ENCODE measurements around the gene UNC13A.

- TF ChIP-seq, protein P1, sequence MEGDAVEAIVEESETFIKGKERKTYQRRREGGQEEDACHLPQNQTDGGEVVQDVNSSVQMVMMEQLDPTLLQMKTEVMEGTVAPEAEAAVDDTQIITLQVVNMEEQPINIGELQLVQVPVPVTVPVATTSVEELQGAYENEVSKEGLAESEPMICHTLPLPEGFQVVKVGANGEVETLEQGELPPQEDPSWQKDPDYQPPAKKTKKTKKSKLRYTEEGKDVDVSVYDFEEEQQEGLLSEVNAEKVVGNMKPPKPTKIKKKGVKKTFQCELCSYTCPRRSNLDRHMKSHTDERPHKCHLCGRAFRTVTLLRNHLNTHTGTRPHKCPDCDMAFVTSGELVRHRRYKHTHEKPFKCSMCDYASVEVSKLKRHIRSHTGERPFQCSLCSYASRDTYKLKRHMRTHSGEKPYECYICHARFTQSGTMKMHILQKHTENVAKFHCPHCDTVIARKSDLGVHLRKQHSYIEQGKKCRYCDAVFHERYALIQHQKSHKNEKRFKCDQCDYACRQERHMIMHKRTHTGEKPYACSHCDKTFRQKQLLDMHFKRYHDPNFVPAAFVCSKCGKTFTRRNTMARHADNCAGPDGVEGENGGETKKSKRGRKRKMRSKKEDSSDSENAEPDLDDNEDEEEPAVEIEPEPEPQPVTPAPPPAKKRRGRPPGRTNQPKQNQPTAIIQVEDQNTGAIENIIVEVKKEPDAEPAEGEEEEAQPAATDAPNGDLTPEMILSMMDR (IDR thresholded peaks at IDR 0.05; ENCODE audit: extremely low read depth in 1 of 2, insufficient read depth in 1 of 2, low read depth in 1 of 2, low read length in 2 of 2) = no peak
- no peak for TF ChIP-seq POLR2A (IDR thresholded peaks at IDR 0.05; ENCODE audit: low read depth, low read length)
- TF ChIP-seq MAX (IDR thresholded peaks at IDR 0.05; ENCODE audit: insufficient read depth, insufficient read length) = no peak
- TF ChIP-seq JUN (IDR thresholded peaks at IDR 0.05; ENCODE audit: borderline replicate concordance, insufficient read depth, insufficient read length, low read depth) = no peak
- no peak for TF ChIP-seq EZH2 (IDR thresholded peaks at IDR 0.05; ENCODE audit: borderline replicate concordance, low read depth, low read length, severe bottlenecking)
- no peak for TF ChIP-seq POLR2AphosphoS5 (IDR thresholded peaks at IDR 0.05; ENCODE audit: insufficient read depth, low read depth, low read length)
- no peak for TF ChIP-seq MYC (IDR thresholded peaks at IDR 0.05; ENCODE audit: low read depth, low read length)
- no peak for TF ChIP-seq FOS (IDR thresholded peaks at IDR 0.05; ENCODE audit: borderline replicate concordance, insufficient read depth, low read length)
- TF ChIP-seq GATA2 (IDR thresholded peaks at IDR 0.05; ENCODE audit: insufficient read depth, insufficient read length, low read depth, low read length) = no peak
These were observed 8.5 kb downstream of the UNC13A start for GRCh38 chr19:17679526-17680229.

All from endothelial cell of umbilical vein (primary cell).